Measurements from ENCODE around the gene MXD4. TPM values are rescaled to one million over a fixed set of nuclear protein-coding genes. Genes with fewer than 3 reads are reported as not detected.

MXD4 gene
- total RNA-seq, 1 donor from 2014 or later = 80.3 TPM

- no peaks in the 10 kb centered on the region for H3K4me1 Mint-ChIP-seq (ENCODE audit: low read depth)
- peaks cover 8% of the 10 kb centered on the region for H3K36me3 Mint-ChIP-seq (ENCODE audit: low read depth)
- DNase-seq (ENCODE audit: low spot score) = no peak
- H3K4me3 Mint-ChIP-seq (ENCODE audit: unreplicated experiment) = no peak overlapping the region
- H3K9me3 Mint-ChIP-seq (ENCODE audit: low read depth) = peaks cover 6% of the 10 kb centered on the region
- peaks cover 10% of the 10 kb centered on the region for H3K27me3 Mint-ChIP-seq (ENCODE audit: low read depth)
- no peak overlapping the region for H3K27ac Mint-ChIP-seq (ENCODE audit: unreplicated experiment)
- TF ChIP-seq CTCF (IDR thresholded peaks at IDR 0.05) = no peak
These were observed 38.7 kb upstream of the MXD4 start for GRCh38 chr4:2300431-2301224.

- H3K27ac Mint-ChIP-seq (ENCODE audit: unreplicated experiment) = no peak overlapping the region
- H3K9me3 Mint-ChIP-seq (ENCODE audit: low read depth) = peaks cover 6% of the 10 kb centered on the region
- no peaks in the 10 kb centered on the region for H3K4me1 Mint-ChIP-seq (ENCODE audit: low read depth)
- DNase-seq (ENCODE audit: low spot score) = no peak
- peaks cover 8% of the 10 kb centered on the region for H3K27me3 Mint-ChIP-seq (ENCODE audit: low read depth)
- no peak for TF ChIP-seq CTCF (IDR thresholded peaks at IDR 0.05)
- no peak overlapping the region for H3K4me3 Mint-ChIP-seq (ENCODE audit: unreplicated experiment)
- peaks cover 8% of the 10 kb centered on the region for H3K36me3 Mint-ChIP-seq (ENCODE audit: low read depth)
These were observed 37.9 kb upstream of the MXD4 start for GRCh38 chr4:2299794-2300193.

DNA sequence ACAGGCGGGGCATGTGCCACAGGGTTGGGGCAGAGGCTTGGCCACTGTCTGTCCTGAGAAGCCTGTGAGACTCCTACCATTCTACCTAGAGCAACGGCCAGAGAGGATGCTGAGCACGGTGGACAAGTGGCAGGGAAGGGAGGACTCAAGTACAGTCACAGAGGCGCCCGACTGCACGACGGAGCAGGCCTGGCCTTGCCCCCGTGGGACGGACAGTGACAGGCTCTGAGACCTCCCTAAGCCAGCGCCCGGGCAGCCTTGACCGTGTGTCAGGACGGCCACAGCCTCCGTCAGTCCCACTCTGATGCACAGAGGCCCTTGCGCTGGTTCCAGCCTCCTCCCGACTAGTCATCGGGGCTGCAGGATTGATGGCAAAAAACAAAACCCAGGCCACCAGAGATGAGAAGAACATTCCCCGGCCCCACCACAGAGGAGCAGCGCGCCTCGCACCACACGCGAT lies 36.7 kb upstream of the MXD4 start:
- no peak overlapping the region for H3K4me3 Mint-ChIP-seq (ENCODE audit: unreplicated experiment)
- H3K36me3 Mint-ChIP-seq (ENCODE audit: low read depth) = peaks cover 13% of the 10 kb centered on the region
- DNase-seq (ENCODE audit: low spot score) = no peak

DNA sequence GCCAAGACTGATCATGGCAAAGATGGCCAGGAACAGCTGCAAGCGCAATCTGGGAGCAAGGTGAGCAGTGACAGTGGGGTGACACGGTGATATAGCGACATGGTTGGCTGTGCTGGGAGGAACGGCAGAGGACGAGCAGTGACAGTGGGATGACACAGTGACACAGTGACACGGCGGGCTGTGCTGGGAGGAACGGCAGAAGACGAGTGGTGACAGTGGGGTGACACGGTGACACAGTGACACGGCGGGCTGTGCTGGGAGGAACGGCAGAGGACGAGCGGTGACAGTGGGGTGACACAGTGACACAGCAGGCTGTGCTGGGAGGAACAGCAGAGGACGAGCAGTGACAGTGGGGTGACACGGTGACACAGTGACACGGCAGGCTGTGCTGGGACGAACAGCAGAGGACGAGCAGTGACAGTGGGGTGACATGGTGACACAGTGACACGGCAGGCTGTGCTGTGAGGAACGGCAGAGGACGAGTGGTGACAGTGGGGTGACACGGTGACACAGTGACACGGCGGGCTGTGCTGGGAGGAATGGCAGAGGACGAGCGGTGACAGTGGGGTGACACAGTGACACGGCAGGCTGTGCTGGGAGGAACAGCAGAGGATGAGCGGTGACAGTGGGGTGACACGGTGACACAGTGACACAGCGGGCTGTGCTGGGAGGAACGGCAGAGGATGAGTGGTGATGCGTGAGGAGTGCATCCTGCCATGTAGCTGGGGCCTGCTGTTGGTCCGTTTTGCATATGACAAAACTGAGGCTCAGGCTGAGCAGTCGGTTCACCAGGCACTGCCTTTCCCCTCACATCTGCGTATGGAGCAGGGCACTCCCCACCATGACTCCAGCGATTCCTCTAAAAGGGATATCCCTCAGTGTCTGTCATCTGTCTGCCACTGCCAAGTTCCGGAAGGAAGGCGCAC lies 36.0 kb upstream of the MXD4 start:
- H3K27ac Mint-ChIP-seq (ENCODE audit: unreplicated experiment) = no peak overlapping the region
- peaks cover 14% of the 10 kb centered on the region for H3K9me3 Mint-ChIP-seq (ENCODE audit: low read depth)
- H3K4me3 Mint-ChIP-seq (ENCODE audit: unreplicated experiment) = no peak overlapping the region
- no peaks in the 10 kb centered on the region for H3K4me1 Mint-ChIP-seq (ENCODE audit: low read depth)
- H3K27me3 Mint-ChIP-seq (ENCODE audit: low read depth) = peaks cover 8% of the 10 kb centered on the region
- H3K36me3 Mint-ChIP-seq (ENCODE audit: low read depth) = peaks cover 13% of the 10 kb centered on the region
- DNase-seq (ENCODE audit: low spot score) = no peak
- TF ChIP-seq CTCF (IDR thresholded peaks at IDR 0.05) = no peak

More for the DNA sequence above, 36.7 kb upstream of the MXD4 start:
- Mint-ChIP-seq H3K27me3 (ENCODE audit: low read depth) (peaks cover 8% of the 10 kb centered on the region), H3K27ac (ENCODE audit: unreplicated experiment) (no peak overlapping the region), H3K4me1 (ENCODE audit: low read depth) (no peaks in the 10 kb centered on the region), H3K9me3 (ENCODE audit: low read depth) (peaks cover 14% of the 10 kb centered on the region)
- TF ChIP-seq CTCF (IDR thresholded peaks at IDR 0.05) = no peak

All from chondrocyte (in vitro differentiated cells).